GM19324 (cell line): Measurements from ENCODE around the gene PTPRD.

Experiments used
- ATAC-seq: cut with Tn5 transposase; IDR thresholded peaks from one replicate; pipeline ENCODE4 v1.9.1; 2021; ENCODE audit warnings: mild to moderate bottlenecking, moderate library complexity; ENCODE audit not compliant: unreplicated experiment, low FRiP score

The PTPRD gene

DNA sequence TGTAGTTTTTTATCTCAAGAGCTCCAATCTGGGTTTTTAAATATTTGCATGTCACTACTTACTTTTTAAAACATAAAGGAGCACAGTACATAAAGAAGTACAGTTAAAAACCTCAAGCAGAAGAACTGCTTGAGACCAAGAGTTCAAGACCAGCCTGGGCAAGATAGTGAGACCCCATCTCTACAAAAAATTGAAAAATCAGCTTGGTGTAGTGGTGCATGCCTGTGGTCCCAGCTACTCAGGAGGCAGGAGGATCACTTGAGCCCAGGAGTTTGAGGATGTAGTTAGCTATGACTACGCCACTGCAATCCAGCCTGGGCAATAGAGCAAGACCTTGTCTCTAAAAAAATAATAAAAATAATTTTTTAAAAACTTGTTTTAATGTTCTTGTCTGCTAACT, 1840.5 kb downstream of the PTPRD start:
- no peak for ATAC-seq

DNA sequence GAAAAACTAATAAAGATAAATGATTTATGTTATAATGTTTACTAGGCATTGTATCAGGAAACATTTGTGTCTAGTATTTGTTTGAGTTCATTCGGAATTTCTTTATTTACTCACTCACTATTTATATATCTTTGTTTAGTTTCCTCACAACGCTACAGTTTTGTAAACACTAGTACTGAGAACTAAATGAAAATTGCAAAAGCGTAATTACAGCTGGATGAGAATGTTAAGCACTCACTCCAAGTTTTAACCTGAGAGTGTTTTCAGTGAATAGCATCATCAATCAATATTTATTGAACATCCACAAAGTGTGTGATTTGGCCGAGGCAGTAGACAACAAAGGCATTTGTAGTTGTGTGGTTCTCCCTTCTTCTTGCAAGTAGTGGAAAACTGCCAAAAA, 1843.6 kb downstream of the PTPRD start:
- ATAC-seq, result no peak

DNA sequence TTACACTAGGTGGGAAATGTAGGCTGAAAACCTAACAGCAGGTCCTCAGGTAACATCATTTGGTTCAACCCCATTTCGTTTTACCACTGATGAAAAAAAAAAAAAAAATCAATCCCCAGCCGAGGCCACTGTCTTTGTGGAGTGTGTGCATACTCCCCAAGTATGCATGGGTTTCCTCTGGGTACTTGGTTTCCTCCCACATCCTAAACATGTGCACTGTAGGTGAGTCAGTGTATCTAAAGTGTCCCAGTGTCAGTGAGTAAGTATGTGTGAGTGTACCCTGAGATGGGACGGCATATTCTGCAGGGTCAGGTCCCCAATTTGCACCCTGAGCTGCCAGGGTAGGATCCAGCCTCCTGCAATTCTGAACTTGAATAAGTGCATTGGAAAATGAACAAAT, 1846.7 kb downstream of the PTPRD start:
- ATAC-seq, result no peak

DNA sequence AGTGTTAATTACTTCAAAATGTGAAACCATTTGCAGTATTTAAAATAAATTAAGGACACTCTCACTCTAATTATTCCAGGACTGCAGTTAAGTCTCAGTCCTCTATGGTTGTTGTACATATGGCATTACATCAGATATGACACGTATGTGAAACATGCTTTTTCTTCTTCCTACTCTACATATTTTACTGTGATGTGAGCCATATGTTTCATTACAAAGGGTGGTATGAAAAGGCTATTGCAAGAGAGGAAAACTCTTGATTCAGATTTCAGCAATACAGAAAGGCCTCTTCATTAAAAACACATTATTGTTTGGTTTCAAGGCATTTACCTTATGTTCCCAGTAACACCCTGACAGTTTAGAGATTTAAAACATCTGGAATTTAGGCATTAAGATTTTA, 1848.8 kb downstream of the PTPRD start:
- no peak for ATAC-seq

DNA sequence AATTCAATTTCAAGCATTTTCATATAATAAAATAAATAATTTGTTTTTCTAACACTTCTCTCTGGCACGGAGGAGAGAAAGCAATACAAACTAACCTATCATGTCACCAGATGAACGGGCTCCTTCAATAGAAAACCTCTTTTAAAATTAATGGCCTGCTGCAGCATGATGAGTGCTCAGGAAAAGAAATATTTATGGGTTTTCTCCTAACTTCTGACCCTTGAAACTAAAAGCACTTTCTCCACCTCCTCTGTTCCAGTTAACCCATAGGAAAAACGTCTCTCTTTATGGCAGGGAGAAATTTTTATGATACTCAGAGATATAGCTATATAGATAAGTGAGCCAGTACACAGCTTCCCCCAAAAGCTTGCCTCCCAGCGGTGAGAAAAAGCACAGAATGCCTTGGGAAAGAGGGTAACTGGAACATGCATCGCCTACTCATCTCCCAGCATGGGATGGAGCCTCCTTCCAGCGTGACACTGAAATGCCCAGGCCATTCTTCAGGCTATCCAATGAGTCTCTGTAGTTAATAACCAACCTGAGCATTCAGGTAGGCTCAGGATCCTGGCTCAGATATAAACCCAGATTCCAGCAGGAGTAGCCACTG, 1850.2 kb downstream of the PTPRD start:
- ATAC-seq, result no peak

DNA sequence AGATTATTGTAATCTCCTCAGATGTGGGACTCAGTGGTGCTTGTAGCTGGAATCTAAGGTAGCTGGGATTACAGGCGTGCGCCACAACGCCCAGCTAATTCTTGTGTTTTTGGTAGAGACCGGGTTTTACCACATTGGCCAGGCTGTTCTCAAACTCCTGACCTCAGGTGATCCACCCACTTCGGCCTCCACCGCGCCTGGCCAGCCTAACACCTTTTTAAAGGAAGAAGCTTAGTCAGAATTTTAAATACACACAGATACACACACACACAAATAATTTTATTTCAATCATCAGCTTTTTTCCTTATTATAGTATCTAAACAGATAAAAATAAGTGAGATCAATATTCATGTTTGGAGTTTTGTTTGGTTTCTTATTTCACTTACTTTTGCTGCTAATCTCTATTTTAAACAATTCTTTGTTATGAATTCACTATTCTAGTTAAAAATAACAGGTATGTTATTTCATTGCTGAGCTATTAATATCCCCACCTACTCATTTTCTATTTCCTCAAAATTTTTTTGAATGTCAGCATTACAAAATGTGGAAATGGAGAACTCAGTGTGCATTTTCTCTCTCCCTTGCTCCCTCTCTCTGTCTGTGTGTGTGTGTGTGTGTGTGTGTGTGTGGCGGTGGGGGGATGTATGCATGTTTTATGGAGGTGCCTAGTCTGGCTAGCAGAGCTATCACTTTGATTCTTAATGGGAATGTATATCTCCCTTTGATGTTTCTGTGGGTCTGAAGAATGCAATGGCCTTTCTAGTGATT, 1852.6 kb downstream of the PTPRD start:
- ATAC-seq, result no peak

DNA sequence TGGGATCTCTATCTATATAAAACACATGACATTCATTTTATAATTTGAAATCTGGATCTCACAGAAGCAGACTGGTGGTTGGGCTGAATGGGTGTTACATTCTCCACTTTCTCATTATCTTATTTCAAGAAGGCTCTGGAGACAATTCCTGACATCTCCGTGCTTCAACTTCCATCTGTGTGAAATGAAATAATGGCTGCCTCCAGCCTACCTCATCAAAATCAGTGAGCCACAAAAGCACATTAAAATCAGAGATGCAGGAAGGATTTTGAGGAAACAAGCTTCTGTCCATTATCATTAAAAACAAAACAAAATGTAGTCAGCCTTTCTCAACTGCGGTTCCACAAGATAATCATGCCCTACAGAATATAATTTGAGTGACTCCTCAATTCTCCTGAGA, 1854.9 kb downstream of the PTPRD start:
- ATAC-seq, result no peak

DNA sequence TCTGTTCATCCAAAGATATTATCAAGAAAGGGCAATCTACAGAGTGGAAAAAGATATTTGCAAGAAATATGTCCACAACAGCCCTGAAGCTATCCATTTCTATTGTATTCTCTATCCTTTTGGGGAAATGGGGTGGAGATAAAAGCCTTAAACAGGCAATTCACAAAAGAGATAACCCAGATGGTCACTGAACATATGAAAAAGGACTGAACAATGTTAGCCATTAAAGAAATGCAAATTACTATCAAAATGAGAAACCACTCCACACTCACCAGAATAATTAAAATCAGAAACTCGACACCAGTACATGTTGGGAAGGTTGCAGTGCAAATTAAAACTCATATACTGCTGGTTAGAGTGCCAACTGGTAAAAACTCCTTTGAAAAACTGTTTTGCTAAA, 1858.1 kb downstream of the PTPRD start:
- no peak for ATAC-seq

DNA sequence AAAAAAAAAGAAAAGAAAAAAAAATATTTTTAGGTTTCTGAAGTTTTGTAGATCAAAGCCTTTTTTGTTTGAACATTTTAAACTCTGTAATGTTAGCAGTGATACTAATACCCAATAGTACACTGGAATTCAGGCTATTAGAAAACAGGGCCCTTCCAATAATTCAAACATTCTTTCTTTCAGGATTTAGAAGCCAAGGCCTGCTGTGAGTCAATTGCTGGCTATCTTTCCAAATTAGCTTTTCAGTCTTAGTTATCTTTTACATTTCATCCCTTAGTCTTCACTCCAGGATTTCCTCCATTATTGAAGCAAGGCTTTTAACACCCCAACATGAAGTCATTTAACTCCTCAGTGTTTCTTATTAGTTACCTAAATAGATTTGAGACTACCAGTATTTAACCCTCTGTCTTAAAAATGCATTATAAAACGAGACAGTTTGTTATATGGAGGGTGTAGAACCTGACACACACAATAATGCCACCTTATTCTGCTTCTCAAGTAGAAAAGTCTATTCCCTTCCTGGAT, 1861.3 kb downstream of the PTPRD start:
- no peak for ATAC-seq

DNA sequence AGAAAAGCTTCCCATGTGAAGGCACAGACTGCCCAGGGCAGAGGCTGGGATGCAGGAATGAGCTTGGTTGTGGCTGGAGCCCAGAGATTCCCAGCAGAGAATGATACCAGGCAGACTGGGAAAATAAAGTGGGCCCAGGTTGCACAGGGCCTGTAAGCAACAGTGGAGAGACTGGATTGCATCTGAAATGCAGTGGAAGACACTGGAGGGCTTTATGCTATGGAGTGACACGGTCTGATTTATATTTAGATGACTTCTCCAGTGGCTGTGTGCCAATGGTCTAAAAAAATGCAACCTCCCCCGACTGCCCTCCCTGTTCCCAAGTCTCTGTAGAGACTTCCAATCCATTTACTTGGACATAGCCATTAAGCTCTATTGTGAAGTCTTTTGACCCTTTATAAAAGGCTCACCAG, 1862.2 kb downstream of the PTPRD start:
- no peak for ATAC-seq

DNA sequence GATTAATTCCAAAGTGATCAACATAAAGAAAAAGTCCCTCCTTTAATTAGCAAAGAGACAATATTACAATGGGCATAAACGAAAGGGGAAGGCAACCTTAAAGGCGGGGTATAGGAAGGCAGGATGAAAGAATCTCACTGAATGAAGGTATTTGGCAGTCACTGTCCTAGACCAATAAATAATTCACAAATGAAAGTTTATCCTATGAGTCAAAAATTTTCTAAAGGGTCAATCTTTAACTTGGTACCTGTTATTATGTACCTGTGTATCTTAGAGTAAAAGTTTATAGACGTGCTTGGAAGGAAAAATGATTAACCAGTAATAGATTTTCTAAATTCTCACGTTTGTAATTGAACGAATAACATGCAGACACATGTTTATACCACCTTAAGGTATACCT, 1867.5 kb downstream of the PTPRD start:
- no peak for ATAC-seq

DNA sequence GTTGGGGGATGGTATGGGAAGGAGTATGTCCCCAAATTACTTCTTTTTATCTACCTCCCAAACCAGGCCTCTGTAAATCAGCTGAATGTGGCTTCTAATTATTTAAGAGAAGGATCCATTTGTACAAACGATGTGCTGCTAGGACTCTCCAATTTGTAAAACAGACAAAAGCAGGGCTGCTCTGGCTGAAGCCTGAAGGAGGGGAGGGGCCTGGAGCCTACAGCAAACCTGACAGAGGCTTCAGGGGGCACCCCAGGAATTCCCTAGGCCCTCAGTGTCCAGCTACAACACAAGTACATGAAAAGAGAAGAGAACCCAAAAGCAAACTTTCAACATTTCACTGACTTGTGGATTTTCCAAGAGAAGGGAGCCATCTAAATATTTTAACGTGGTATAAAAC, 1873.9 kb downstream of the PTPRD start:
- ATAC-seq, result no peak

DNA sequence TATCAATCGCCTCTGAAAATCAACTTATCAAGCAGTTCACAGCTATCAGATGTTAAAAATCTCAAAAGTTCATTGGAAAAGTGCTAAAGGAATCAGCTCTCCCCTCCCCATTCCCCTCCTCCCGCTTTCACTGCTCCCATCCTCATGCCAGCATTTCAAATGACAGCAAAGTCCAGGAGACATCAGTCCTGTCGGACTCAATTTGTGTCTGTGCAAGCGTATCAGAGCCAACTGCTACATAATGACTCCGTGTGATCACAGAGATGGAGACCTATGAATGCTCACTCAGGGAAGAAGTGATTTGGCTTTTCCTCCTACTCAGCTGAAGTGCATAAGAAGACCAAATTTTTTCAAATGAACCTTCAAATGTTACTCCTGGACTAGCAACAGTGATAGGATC, 1876.0 kb downstream of the PTPRD start:
- ATAC-seq, result no peak

DNA sequence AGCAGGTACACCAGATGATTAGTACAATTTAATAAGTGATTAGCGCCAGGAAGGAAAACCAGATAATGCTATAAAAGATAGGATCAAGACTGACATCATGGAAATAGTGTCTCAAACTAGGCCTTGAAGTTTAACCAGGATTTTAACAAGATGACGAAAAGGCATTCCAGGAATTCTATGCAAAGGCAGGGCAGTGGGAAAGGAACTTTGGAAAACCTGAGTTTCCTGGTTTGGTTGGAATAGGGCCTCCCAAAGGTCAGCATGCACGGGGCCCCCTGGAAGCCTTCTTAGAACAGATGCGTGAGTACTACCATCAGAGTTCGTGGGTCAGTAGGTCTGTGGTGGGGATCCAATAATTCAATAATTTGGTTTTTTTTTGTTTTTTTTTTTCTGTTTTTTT, 1878.0 kb downstream of the PTPRD start:
- no peak for ATAC-seq

DNA sequence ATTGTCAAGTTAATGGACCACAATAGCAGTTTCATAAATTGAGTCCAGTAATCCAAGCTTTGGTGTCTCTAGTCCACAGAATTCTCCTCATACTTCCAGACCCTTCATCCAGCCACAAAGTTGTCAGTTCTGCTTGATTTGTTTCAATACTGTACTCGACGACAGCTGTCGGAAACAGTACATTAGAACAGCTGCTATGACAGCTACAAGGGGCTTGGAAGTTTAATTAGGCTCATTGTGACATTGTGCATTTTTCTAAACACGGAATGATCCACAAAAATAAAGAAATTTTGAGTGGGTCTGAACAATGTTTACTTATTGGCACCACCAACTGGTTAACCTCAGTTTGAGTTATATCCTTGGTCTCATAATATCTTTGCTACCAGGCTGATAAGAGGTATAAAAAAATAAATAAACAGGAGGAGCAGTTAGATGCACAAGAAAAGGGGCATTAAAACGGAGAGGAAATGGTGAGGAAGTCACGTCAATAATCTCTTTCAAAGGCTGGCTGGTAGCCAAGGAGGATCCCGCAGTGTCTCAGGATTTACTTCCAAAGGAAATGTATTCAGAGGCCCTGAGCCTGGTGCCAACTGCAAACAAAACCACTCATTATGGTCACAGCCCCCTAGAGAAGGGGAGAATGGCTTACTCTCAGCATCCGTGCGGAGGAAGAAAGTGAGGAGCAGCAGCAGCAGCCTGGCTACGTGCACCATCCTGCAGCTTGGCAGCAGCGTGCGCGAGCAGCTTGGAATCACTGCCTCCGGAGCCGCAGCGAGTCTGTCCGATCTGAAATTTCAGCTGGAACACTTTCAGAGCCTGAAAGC, 1879.5 kb downstream of the PTPRD start:
- no peak for ATAC-seq

DNA sequence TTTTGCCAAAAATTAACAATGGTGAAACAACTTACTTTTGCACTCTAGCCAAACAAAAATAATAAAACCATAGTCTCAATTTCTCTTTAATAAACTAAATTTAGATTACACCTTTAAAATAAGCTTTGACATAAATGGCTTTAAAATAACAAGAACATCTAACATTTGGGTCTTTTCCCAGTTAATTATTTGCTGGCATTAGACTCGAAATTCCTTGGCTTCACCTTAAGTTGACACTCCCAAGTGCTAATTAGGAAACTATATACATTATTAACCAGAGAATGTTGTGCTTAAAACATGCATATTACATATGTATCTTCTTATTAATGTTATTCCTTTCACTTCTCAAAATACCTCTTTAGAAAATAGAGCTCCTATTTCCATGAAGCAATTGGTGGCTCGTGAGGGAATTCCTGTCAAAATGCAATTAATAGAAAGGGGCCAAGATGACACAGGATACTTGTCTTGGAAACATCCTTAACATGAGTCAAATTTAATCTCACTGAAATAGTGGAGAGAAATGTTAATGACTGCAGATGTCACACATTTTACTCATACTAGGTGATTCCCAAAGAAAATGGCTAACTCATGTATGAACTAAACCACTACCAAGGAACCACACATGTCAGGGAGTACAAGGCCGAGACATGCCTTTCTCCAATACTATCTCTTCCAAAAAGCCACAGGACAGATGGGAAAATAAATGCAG, 1880.3 kb downstream of the PTPRD start:
- no peak for ATAC-seq

DNA sequence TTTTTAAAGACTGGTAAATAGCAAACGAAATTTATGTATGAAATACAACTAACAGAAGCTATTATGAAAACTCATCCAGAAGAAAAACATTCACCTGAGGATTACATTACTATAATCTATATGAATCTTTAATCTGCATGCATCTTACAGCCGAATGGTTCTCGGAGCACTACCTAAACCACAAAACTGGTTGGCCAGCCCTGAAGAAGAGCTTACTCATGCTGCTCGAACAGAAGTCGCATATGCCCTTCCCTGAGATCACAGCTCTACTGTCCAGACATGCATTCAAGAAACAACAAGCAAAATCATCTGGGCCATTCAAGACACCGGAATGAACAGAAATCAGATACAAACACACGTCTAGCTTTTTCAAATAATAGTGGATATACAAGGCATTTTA, 1882.2 kb downstream of the PTPRD start:
- ATAC-seq, result no peak

DNA sequence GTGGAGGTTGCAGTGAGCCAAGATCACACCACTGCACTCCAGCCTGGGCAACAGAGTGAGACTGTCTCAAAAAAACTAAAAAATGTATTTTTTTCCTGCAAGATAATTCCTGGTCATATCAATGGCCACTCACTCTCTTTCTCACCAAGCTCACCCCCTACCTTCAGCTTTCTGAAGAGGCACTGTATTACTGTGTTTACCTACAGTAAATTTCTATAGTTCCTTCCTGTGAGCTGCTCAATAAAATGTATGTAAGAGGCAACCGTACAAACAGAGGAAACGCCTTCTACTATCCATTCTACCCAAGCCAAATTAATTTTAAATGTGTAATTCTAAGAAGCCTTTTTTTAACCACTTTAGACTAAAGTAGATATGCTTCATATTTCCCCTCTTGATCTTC, 1883.9 kb downstream of the PTPRD start:
- ATAC-seq, result no peak

DNA sequence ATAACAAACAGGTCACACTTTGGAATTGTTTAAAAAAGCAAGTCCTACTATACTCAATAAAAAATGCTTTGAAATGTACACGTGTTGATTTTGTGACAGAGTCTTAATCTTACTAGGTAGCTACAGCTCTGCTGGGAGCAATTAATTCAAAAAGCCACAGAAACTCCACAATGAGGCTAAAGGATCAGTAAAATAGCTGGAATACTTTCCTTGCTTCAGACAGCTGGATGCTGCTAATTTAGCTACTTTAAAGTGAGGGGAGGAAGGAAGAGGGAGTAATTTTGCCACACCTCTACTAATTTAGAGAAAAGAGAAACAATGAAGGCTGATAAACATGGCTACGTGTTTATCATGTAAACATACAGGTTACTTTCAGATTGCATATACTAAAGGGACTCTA, 1885.6 kb downstream of the PTPRD start:
- ATAC-seq, result no peak

DNA sequence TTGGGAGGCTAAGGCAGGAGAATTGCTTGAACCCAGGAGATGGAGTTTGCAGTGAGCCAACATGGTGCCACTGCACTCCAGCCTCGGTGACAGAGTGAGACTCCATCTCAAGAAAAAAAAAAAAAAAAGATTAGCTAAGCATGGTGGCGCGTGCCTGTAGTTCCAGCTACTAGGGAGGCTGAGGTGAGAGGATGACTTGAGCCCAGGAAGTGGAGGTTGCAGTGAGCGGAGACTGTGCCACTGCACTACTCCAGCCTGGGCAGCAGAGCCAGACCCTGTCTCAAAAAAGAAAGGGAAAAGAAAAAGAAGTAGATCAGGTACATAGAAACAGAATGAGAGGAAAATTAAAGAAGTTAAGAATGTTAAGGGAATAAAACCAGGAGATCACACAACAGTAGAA, 1886.1 kb downstream of the PTPRD start:
- ATAC-seq, result no peak

DNA sequence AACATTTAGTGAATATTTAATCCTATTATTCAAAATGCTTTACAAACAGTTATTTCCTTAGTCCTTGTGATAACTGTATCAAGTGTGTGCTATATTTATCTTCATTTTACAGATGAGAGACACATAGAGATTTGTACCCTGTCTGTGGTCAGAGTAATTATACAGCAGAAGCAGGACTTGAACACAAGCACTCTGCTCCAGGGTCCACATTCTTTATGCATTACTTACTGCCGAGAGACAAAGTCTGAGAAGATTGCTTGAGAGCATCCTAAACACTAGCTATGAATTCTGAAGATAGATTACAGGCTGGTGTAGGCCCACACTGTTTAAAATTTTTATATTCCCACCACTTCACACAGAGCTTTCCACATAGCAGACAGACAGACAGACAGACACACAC, 1887.2 kb downstream of the PTPRD start:
- ATAC-seq, result no peak
